Liver (tissue), 9 donors: ENCODE data around the gene SLC30A3. TPM values are rescaled to one million over a fixed set of nuclear protein-coding genes. Genes with fewer than 3 reads are reported as not detected.
"Not testable (repeated sequence)": the region's sequence is repeated elsewhere in the genome, so short reads cannot be mapped to it uniquely, and the experiment has no call there.

Source experiments
- DNase-seq: peaks from one replicate; pipeline ENCODE4 v3.0.0-alpha.2; 2017; ENCODE audit warnings: low spot score
- H3K27ac ChIP-seq, 2 donors: one replicate each; pipeline ENCODE4 v1.7.0; 2013; ENCODE audit warnings: inconsistent platforms in 2 of 2, low read length in 2 of 2, control low read depth in 1 of 2, low read depth in 1 of 2, mild to moderate bottlenecking in 1 of 2
- H3K27me3 ChIP-seq, 4 donors: one replicate each; pipeline versions ENCODE4 v1.6.1 to v1.7.0; 2013; ENCODE audit warnings: low read length in 3 of 4, inconsistent platforms in 1 of 4, mild to moderate bottlenecking in 1 of 4, moderate library complexity in 1 of 4; ENCODE audit not compliant: control insufficient read depth in 4 of 4, insufficient read depth in 4 of 4
- H3K36me3 ChIP-seq, 4 donors: one replicate each; pipeline versions ENCODE4 v1.6.1 to v1.7.0; 2013; ENCODE audit warnings: low read length in 3 of 4, mild to moderate bottlenecking in 3 of 4, low read depth in 1 of 4, moderate library complexity in 1 of 4; ENCODE audit not compliant: control insufficient read depth in 4 of 4, insufficient read depth in 3 of 4
- H3K4me1 ChIP-seq, 4 donors: one replicate each; pipeline versions ENCODE4 v1.6.1 to v1.7.0; 2013; ENCODE audit warnings: low read length in 3 of 4, mild to moderate bottlenecking in 3 of 4, moderate library complexity in 1 of 4; ENCODE audit not compliant: control insufficient read depth in 4 of 4, insufficient read depth in 4 of 4
- H3K4me3 ChIP-seq, 3 donors: one replicate each; pipeline versions ENCODE4 v1.6.1 to v1.7.0; 2013; ENCODE audit warnings: low read length in 3 of 3, control low read depth in 1 of 3, low read depth in 1 of 3, mild to moderate bottlenecking in 1 of 3
- H3K9ac ChIP-seq, 2 donors: one replicate each; pipeline ENCODE4 v1.7.0; 2013; ENCODE audit warnings: low read length in 2 of 2, mild to moderate bottlenecking in 2 of 2, moderate library complexity in 2 of 2, control low read depth in 1 of 2, low read depth in 1 of 2
- H3K9me3 ChIP-seq, 4 donors: one replicate each; pipeline versions ENCODE4 v1.6.1 to v1.7.0; 2013; ENCODE audit warnings: low read length in 3 of 4; ENCODE audit not compliant: control insufficient read depth in 4 of 4
- ATF3 ChIP-seq: IDR thresholded peaks from 2 replicates; pipeline ENCODE4 v1.6.1; 2016; ENCODE audit warnings: antibody characterized with exemption
- CTCF ChIP-seq: fragments of 150-350 bp; IDR thresholded peaks from 2 replicates; pipeline ENCODE4 v1.5.1; 2017; ENCODE audit warnings: improper control_type of control experiment, low read depth, low read length; ENCODE audit not compliant: missing input control
- EGR1 ChIP-seq, 2 donors: IDR thresholded peaks; 2 replicates each; pipeline ENCODE4 v1.6.1; 2016 to 2018; ENCODE audit warnings: antibody characterized with exemption in 2 of 2, low read depth in 2 of 2
- FOXA1 ChIP-seq: IDR thresholded peaks from 2 replicates; pipeline ENCODE4 v1.6.1; 2016; ENCODE audit warnings: antibody characterized with exemption
- FOXA2 ChIP-seq: IDR thresholded peaks from 2 replicates; pipeline ENCODE4 v1.6.1; 2016; ENCODE audit warnings: antibody characterized with exemption
- GABPA ChIP-seq, 2 donors: IDR thresholded peaks in 1 of 2; conservative IDR thresholded peaks in 1 of 2; 2 replicates each; pipeline ENCODE4 v1.6.1; 2016; ENCODE audit warnings: antibody characterized with exemption in 2 of 2, mild to moderate bottlenecking in 1 of 2, moderate library complexity in 1 of 2
- HNF4A ChIP-seq, 2 donors: conservative IDR thresholded peaks; 2 replicates each; pipeline ENCODE4 v1.6.1; 2016; ENCODE audit warnings: antibody characterized with exemption in 2 of 2, mild to moderate bottlenecking in 2 of 2
- HNF4G ChIP-seq: IDR thresholded peaks from 2 replicates; pipeline ENCODE4 v1.6.1; 2016; ENCODE audit warnings: antibody characterized with exemption
- JUND ChIP-seq, 2 donors: IDR thresholded peaks; 2 replicates each; pipeline ENCODE4 v1.6.1; 2016; ENCODE audit warnings: antibody characterized with exemption in 2 of 2
- MAX ChIP-seq: IDR thresholded peaks from 2 replicates; pipeline ENCODE4 v1.6.1; 2016; ENCODE audit warnings: antibody characterized with exemption
- NR2F2 ChIP-seq: IDR thresholded peaks from 2 replicates; pipeline ENCODE4 v1.6.1; 2016; ENCODE audit warnings: antibody characterized with exemption
- RAD21 ChIP-seq, 2 donors: IDR thresholded peaks; 2 replicates each; pipeline ENCODE4 v1.6.1; 2016; ENCODE audit warnings: antibody characterized with exemption in 2 of 2, mild to moderate bottlenecking in 2 of 2
- REST ChIP-seq: IDR thresholded peaks from 2 replicates; pipeline ENCODE4 v1.6.1; 2016; ENCODE audit warnings: antibody characterized with exemption, mild to moderate bottlenecking
- RXRA ChIP-seq, 2 donors: IDR thresholded peaks; 2 replicates each; pipeline ENCODE4 v1.6.1; 2017 to 2018; ENCODE audit warnings: antibody characterized with exemption in 2 of 2, mild to moderate bottlenecking in 1 of 2
- SP1 ChIP-seq: IDR thresholded peaks from 2 replicates; pipeline ENCODE4 v1.6.1; 2018; ENCODE audit warnings: antibody characterized with exemption, mild to moderate bottlenecking
- TAF1 ChIP-seq: conservative IDR thresholded peaks from 2 replicates; pipeline ENCODE4 v1.6.1; 2016; ENCODE audit warnings: antibody characterized with exemption, mild to moderate bottlenecking
- YY1 ChIP-seq: IDR thresholded peaks from 2 replicates; pipeline ENCODE4 v1.6.1; 2016; ENCODE audit warnings: antibody characterized with exemption, mild to moderate bottlenecking
- ZBTB33 ChIP-seq: IDR thresholded peaks from 2 replicates; pipeline ENCODE4 v1.6.1; 2016; ENCODE audit warnings: antibody characterized with exemption
- WGBS: extraction: QIAGEN DNeasy Blood & Tissue Kit; methylation state at CpG from one replicate; pipeline ENCODE4 v1.1.7; 2013; 5-methylcytosine and 5-hydroxymethylcytosine counted together
- polyA plus RNA-seq, 2 donors: library from polyadenylated mRNA; stranded (reverse) in 1 of 2; unstranded in 1 of 2; fragments of 200-250 nt in 1 of 2; fragments of >200 nt in 1 of 2; fragmentation: Nextera tagmentation in 1 of 2; extraction: Ambion mirVana in 1 of 2; gene quantifications; one replicate each; pipeline versions ENCODE4 v1.2.1 to v1.2.3, GENCODE V29; 2013 to 2015
- total RNA-seq, 2 donors: library from RNA; depleted of rRNA; stranded (reverse); fragments of >200 nt; gene quantifications; one replicate each; pipeline ENCODE4 v1.2.3, GENCODE V29; 2014
- donor health status: healthy.
- donor health status: healthy.
- donor health status: healthy.
- donor health status: healthy.
- donor health status: healthy.

SLC30A3 gene
- total and polyA plus RNA-seq, 4 donors = 0.20 TPM; not detected in 3

GRCh38 chr2:27303093-27304025 lies 40.5 kb upstream of the SLC30A3 start:
- Histone ChIP-seq H3K27ac (no peak overlapping the region), H3K9ac (no peak overlapping the region)

GRCh38 chr2:27300606-27301005 lies 37.8 kb upstream of the SLC30A3 start:
- H3K9ac ChIP-seq, DNase-seq, H3K36me3 ChIP-seq, H3K4me3 ChIP-seq, H3K27me3 ChIP-seq, H3K9me3 ChIP-seq, H3K27ac ChIP-seq, H3K4me1 ChIP-seq: not testable (repeated sequence)
- WGBS = 90% methylated on average over 4 of the region's 4 CpGs

More at GRCh38 chr2:27303093-27304025, 40.5 kb upstream of the SLC30A3 start:
- H3K27me3 ChIP-seq = peaks cover 0 to 3% (median 0%) of the 10 kb centered on the region in 4 donors
- WGBS = 16% methylated on average over 25 of the region's 25 CpGs
- peaks cover 3 to 28% (median 10%) of the 10 kb centered on the region in 4 donors for H3K4me1 ChIP-seq
- no peaks in the 10 kb centered on the region for H3K9me3 ChIP-seq
- H3K4me3 ChIP-seq = peak overlapping the region in 1 of 3 donors; percentile 9
- TF ChIP-seq MAX = no peak
- TF ChIP-seq NR2F2 = peak; percentile 40
- TF ChIP-seq SP1 = no peak
- TF ChIP-seq FOXA2 = no peak
- peak in 1 of 2 donors; percentile 41 for TF ChIP-seq GABPA (IDR thresholded peaks at IDR 0.05 in 1 of 2, conservative IDR thresholded peaks at IDR 0.05 in 1 of 2)
- TF ChIP-seq RXRA (IDR thresholded peaks at IDR 0.05) = peak; percentile 43 to 52
- no peak for TF ChIP-seq TAF1
- TF ChIP-seq HNF4A (conservative IDR thresholded peaks at IDR 0.05) = peak in 1 of 2 donors; percentile 15
- TF ChIP-seq CTCF = peak; percentile 92
- no peak for TF ChIP-seq JUND (IDR thresholded peaks at IDR 0.05)
- no peak for TF ChIP-seq REST
- TF ChIP-seq ZBTB33 = no peak
- no peak for TF ChIP-seq FOXA1
- no peak for TF ChIP-seq EGR1 (IDR thresholded peaks at IDR 0.05; ENCODE audit: low read depth in 2 of 2)
- no peak for TF ChIP-seq ATF3
- no peak for TF ChIP-seq HNF4G
- TF ChIP-seq YY1 = peak; percentile 62
- TF ChIP-seq RAD21 (IDR thresholded peaks at IDR 0.05) = peak; percentile 87 to 91
- H3K36me3 ChIP-seq = no peaks in the 10 kb centered on the region
- DNase-seq = no peak
